NCI-H1092 (cell line): Measurements from ENCODE around the gene PCAT6.

Experiments
- DNase-seq: peaks from one replicate; lab custom pipeline; 2025; lab: John Stamatoyannopoulos, UW

PCAT6 gene

DNA sequence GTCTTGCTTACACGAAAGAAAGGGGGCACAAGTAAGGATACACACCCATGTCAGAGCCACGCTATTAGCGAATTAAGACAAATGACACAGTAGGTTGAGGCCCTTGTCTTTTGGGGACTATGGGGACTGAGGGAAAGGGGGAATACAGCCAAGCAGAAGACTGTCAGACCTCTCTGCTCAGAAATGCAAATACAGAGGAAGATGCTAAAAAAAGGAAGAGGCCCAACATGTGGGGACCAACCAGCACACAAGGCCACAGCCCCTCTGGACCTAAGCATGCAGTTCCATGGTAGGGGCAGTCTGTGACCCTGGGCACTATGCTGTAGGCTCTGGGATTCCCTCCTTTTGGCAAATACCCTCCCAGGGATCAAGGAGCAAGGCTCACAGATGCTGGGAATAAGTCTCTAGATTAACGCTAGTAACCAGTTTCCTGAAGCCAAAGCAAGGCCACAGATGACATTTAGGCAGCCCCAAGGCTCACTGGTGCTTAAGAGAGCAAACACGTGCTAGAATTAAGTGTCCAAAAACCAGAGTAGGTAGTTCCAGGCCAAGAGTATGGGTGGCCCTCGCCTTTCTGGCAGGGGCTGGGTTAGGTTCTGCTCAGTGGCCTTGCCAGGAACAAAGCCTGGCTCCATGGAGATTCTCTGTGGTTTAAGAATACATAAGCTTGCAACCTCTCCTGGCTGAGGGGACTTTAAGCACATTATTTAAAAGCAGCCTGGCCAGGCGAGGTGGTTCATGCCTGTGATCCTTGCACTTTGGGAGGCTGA, 40.0 kb downstream of the PCAT6 start:
- DNase-seq = no peak

DNA sequence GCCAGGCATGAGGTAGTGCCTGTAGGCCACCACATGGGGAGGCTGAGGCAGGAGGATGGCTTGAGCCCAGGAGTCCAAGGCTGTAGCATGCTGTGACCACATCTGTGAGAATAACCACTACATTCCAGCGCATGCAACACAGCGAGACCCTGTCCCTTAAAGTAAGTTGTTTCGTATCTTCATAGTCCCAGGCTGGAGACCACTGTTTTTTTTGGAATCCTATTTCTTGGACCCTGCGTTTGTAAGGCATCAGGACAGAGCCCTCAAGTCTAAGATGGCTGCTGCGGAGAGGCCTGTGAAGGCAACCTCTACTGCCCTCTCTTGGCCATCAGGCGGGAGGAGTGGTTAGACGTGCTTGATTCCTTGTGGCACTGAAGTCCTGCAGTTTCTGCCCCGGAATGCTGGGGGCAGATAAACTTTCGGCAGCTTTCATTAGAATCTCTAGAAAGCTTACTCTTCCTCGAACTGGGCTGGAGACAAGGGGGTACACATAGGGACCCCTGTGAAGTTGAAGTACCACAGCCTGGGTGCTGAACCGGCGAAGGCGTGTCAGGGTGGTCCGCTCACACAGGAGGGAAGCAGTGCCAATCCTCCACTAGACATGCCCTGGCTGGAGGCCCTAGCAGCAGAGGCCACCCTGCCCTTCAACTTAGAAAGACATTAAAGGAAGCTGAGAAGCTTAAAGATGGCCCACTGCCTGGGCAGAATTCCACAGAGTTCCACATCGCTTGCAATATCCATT, 41.6 kb downstream of the PCAT6 start:
- peak; percentile 24 for DNase-seq

DNA sequence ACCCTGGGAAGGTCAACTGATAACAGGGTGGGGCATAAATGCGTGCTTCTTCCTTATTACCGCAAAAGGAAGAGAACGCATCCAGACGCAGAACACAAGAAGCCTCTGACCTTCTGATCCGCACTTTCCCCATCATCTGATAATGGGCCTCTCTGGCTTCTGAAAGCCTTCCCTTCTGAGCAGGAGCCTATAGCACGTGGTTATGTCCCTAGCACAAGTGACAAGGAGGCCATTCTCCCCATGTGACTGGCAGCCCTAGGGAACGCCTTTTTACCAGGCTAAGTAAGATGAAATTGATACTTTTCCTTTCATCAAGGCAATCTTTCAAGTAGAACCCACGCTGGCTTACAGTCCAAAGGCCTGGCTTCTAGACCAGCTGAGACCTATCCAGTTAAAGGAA, 44.0 kb downstream of the PCAT6 start:
- no peak for DNase-seq

DNA sequence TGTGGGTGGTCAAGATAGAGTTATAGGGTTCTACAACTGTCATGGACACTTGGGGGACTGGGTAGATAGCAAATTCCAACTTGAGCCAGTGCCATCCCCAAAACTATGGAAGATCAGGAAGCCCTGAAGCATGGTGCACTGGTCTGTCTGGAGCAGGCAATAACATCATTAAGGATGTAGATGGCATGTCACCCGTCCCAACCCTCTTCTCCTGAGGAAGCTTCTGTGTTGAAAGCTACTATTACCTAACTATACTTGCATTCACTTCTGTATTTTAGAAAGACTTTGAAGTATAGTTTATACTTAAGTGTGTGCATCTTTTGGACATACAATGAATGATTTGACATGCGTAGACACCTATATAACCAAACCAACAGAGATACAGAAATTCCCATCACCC, 45.3 kb downstream of the PCAT6 start:
- no peak for DNase-seq

DNA sequence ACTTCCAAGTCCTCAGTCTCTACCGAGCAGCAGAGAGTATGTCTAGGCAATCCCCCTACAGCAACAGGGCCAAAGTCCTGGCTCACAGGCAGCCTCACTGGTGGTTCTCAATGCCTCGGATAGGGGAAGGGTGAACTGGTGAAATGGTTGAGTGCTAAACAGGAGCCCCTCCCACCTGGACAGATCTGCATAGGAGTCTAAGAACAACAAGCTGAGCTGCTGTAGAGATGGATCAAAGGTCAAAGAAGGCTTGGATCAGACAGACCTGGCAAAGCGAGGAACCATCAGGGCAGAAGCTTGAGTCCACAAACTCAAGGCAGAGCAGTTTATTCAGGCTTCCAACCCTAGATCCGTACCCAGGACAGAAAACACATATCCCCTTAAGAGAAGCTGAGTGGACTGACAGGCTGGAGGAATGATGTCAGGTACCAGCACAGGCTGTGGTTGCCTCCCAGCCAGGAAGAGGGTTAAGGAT, 46.4 kb downstream of the PCAT6 start:
- DNase-seq = no peak

DNA sequence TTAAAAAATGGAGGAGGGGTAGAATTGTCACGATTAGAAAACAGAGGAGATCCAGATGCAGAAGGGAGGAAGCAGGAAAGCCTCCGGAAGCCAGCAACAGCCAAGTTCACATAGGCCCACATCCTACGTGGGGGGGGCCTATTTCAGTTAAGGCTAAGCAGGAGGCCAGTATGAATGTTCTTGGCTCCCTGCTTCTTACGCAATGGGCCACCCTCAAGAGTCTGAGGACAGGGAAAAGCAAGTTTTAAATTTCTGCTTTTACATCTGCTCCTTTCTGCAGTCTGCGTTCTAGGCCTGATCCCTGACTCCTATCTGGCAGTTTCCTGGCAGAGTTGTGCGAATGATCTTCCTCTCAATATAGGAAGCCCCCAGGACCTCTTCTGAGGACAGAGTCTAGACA, 47.6 kb downstream of the PCAT6 start:
- DNase-seq = no peak

DNA sequence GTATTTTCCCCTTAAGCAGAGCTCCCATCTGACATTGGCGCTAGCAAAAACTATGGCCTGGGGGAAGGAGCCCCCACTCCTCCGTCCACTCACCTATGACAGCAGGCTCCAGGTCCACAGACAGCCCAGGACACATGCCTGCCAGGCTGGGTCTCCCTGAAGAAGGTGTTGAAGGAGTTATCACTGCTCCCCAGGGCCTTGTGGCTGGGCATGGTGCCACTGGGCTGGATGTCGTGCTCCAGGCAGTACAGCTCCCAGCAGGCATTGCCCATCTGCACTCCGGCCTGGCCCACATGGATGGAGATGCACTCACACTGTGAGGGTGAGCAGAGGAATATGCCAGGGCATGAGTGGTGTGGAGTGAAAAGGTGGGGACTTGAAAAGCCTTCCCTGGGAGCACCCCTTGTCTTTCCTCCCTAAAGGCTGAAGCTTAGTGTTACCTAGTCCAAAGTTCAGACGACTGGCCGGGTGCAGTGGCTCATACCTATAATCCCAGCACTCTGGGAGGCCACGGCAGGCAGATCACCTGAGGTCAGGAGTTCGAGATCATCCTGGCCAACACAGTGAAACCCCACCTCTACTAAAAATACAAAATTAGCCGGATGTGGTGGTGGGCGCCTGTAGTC, 48.1 kb downstream of the PCAT6 start:
- no peak for DNase-seq

DNA sequence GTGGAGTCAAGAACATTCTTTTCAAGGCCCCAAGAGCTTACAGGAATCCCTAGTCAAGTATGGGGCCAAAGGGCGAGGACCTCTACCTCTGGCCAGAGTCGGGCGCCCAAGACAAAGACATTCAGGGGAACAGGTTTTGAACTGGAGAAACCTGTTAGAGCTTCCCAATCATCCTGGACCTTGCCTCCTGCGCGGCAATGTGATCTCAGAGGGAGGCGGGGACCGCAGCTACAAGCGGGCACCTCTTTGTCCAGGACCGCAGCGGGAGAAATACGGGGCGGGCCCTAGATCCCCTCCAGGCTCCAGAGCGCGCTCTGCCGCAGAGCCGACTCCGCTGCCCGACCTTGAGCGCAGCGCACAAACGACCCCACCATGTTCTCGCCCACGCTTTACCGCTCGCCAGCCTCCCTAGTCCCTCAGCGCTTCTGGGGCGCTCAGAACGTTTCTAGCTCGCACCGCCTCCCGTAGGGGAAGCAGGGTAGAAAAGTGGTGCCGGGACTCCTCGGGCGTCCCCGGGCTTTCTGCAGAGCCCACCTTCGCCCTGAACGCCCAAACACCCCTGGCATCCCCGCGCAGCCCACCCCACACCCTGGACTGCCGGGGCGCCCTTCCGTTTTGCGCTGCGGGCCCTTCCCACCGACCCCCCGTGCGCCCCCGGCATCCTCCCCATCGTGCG, 50.1 kb downstream of the PCAT6 start:
- peak; percentile 61 for DNase-seq
